ENCODE data around the gene ZDHHC13.

The ZDHHC13 gene

GRCh38 chr11:19208959-19209546, 92.1 kb downstream of the ZDHHC13 start:
- Histone ChIP-seq H3K4me3 (ENCODE audit: low read depth, low read length) (no peak overlapping the region), H3K79me2 (ENCODE audit: control insufficient read depth, insufficient read depth, low read length, unreplicated experiment) (no peaks in the 10 kb centered on the region), H3K27ac (ENCODE audit: low read depth, low read length) (no peak overlapping the region), H3K4me1 (ENCODE audit: control insufficient read depth, insufficient read depth, low read length, unreplicated experiment) (no peaks in the 10 kb centered on the region), H2AFZ (ENCODE audit: low read length, unreplicated experiment) (no peak overlapping the region), H3K27me3 (ENCODE audit: insufficient read depth, low read length) (peaks cover 80% of the 10 kb centered on the region), H3K36me3 (ENCODE audit: insufficient read depth, low read length) (no peaks in the 10 kb centered on the region)

GRCh38 chr11:19209617-19210370, 92.8 kb downstream of the ZDHHC13 start:
- H3K79me2 ChIP-seq (ENCODE audit: control insufficient read depth, insufficient read depth, low read length, unreplicated experiment), result no peaks in the 10 kb centered on the region

GRCh38 chr11:19216021-19216420, 99.1 kb downstream of the ZDHHC13 start:
- Histone ChIP-seq H3K36me3 (ENCODE audit: insufficient read depth, low read length) (no peaks in the 10 kb centered on the region), H3K4me1 (ENCODE audit: control insufficient read depth, insufficient read depth, low read length, unreplicated experiment) (peaks cover 4% of the 10 kb centered on the region), H3K4me3 (ENCODE audit: low read depth, low read length) (no peak overlapping the region), H2AFZ (ENCODE audit: low read length, unreplicated experiment) (no peak overlapping the region), H3K27ac (ENCODE audit: low read depth, low read length) (no peak overlapping the region), H3K27me3 (ENCODE audit: insufficient read depth, low read length) (peaks cover 59% of the 10 kb centered on the region), H3K79me2 (ENCODE audit: control insufficient read depth, insufficient read depth, low read length, unreplicated experiment) (no peaks in the 10 kb centered on the region)

More at GRCh38 chr11:19209617-19210370, 92.8 kb downstream of the ZDHHC13 start:
- no peak overlapping the region for H3K4me3 ChIP-seq (ENCODE audit: low read depth, low read length)
- no peaks in the 10 kb centered on the region for H3K4me1 ChIP-seq (ENCODE audit: control insufficient read depth, insufficient read depth, low read length, unreplicated experiment)
- no peak overlapping the region for H3K27ac ChIP-seq (ENCODE audit: low read depth, low read length)
- H3K27me3 ChIP-seq (ENCODE audit: insufficient read depth, low read length), result peaks cover 86% of the 10 kb centered on the region
- H3K36me3 ChIP-seq (ENCODE audit: insufficient read depth, low read length), result no peaks in the 10 kb centered on the region
- H2AFZ ChIP-seq (ENCODE audit: low read length, unreplicated experiment), result no peak overlapping the region

- Histone ChIP-seq H3K4me1 (ENCODE audit: control insufficient read depth, insufficient read depth, low read length, unreplicated experiment) (peaks cover 4% of the 10 kb centered on the region), H3K79me2 (ENCODE audit: control insufficient read depth, insufficient read depth, low read length, unreplicated experiment) (no peaks in the 10 kb centered on the region), H3K36me3 (ENCODE audit: insufficient read depth, low read length) (no peaks in the 10 kb centered on the region), H3K4me3 (ENCODE audit: low read depth, low read length) (no peak overlapping the region), H3K27me3 (ENCODE audit: insufficient read depth, low read length) (peaks cover 53% of the 10 kb centered on the region), H3K27ac (ENCODE audit: low read depth, low read length) (no peak overlapping the region), H2AFZ (ENCODE audit: low read length, unreplicated experiment) (no peak overlapping the region)
Measured at GRCh38 chr11:19216709-19217374, 99.9 kb downstream of the ZDHHC13 start.

- Histone ChIP-seq H3K4me1 (ENCODE audit: control insufficient read depth, insufficient read depth, low read length, unreplicated experiment) (peaks cover 4% of the 10 kb centered on the region), H3K4me3 (ENCODE audit: low read depth, low read length) (no peak overlapping the region), H2AFZ (ENCODE audit: low read length, unreplicated experiment) (no peak overlapping the region), H3K27ac (ENCODE audit: low read depth, low read length) (no peak overlapping the region), H3K36me3 (ENCODE audit: insufficient read depth, low read length) (no peaks in the 10 kb centered on the region), H3K79me2 (ENCODE audit: control insufficient read depth, insufficient read depth, low read length, unreplicated experiment) (no peaks in the 10 kb centered on the region), H3K27me3 (ENCODE audit: insufficient read depth, low read length) (peaks cover 39% of the 10 kb centered on the region)
Measured at GRCh38 chr11:19218216-19218615, 101.2 kb downstream of the ZDHHC13 start.

- H3K27ac ChIP-seq (ENCODE audit: low read depth, low read length), result no peak overlapping the region
- H3K79me2 ChIP-seq (ENCODE audit: control insufficient read depth, insufficient read depth, low read length, unreplicated experiment), result no peaks in the 10 kb centered on the region
- H3K36me3 ChIP-seq (ENCODE audit: insufficient read depth, low read length), result no peaks in the 10 kb centered on the region
- H3K4me3 ChIP-seq (ENCODE audit: low read depth, low read length), result no peak overlapping the region
- H3K4me1 ChIP-seq (ENCODE audit: control insufficient read depth, insufficient read depth, low read length, unreplicated experiment), result peaks cover 4% of the 10 kb centered on the region
- H3K27me3 ChIP-seq (ENCODE audit: insufficient read depth, low read length), result peaks cover 32% of the 10 kb centered on the region
- H2AFZ ChIP-seq (ENCODE audit: low read length, unreplicated experiment), result no peak overlapping the region
Measured at GRCh38 chr11:19218786-19219460, 102.0 kb downstream of the ZDHHC13 start.

GRCh38 chr11:19220903-19221724, 104.1 kb downstream of the ZDHHC13 start:
- H3K4me1 ChIP-seq (ENCODE audit: control insufficient read depth, insufficient read depth, low read length, unreplicated experiment), result peaks cover 4% of the 10 kb centered on the region
- H3K27ac ChIP-seq (ENCODE audit: low read depth, low read length), result no peak overlapping the region
- H3K27me3 ChIP-seq (ENCODE audit: insufficient read depth, low read length), result peaks cover 15% of the 10 kb centered on the region; the same call in 1 of the 2 replicates
- no peak overlapping the region for H2AFZ ChIP-seq (ENCODE audit: low read length, unreplicated experiment)
- H3K36me3 ChIP-seq (ENCODE audit: insufficient read depth, low read length), result no peaks in the 10 kb centered on the region
- H3K79me2 ChIP-seq (ENCODE audit: control insufficient read depth, insufficient read depth, low read length, unreplicated experiment), result no peaks in the 10 kb centered on the region
- no peak overlapping the region for H3K4me3 ChIP-seq (ENCODE audit: low read depth, low read length)

GRCh38 chr11:19225123-19225522, 108.2 kb downstream of the ZDHHC13 start:
- no peaks in the 10 kb centered on the region for H3K79me2 ChIP-seq (ENCODE audit: control insufficient read depth, insufficient read depth, low read length, unreplicated experiment)
- H3K27me3 ChIP-seq (ENCODE audit: insufficient read depth, low read length), result no peaks in the 10 kb centered on the region
- H3K36me3 ChIP-seq (ENCODE audit: insufficient read depth, low read length), result no peaks in the 10 kb centered on the region
- H3K4me1 ChIP-seq (ENCODE audit: control insufficient read depth, insufficient read depth, low read length, unreplicated experiment), result no peaks in the 10 kb centered on the region
- no peak overlapping the region for H2AFZ ChIP-seq (ENCODE audit: low read length, unreplicated experiment)
- H3K4me3 ChIP-seq (ENCODE audit: low read depth, low read length), result no peak overlapping the region
- H3K27ac ChIP-seq (ENCODE audit: low read depth, low read length), result no peak overlapping the region

GRCh38 chr11:19225581-19225980, 108.6 kb downstream of the ZDHHC13 start:
- no peaks in the 10 kb centered on the region for H3K79me2 ChIP-seq (ENCODE audit: control insufficient read depth, insufficient read depth, low read length, unreplicated experiment)
- H3K36me3 ChIP-seq (ENCODE audit: insufficient read depth, low read length), result no peaks in the 10 kb centered on the region
- no peaks in the 10 kb centered on the region for H3K4me1 ChIP-seq (ENCODE audit: control insufficient read depth, insufficient read depth, low read length, unreplicated experiment)
- no peaks in the 10 kb centered on the region for H3K27me3 ChIP-seq (ENCODE audit: insufficient read depth, low read length)
- no peak overlapping the region for H3K27ac ChIP-seq (ENCODE audit: low read depth, low read length)
- H3K4me3 ChIP-seq (ENCODE audit: low read depth, low read length), result no peak overlapping the region
- H2AFZ ChIP-seq (ENCODE audit: low read length, unreplicated experiment), result no peak overlapping the region

Data from ACC112 (cell line).